OCI-LY7 (cell line): Measurements from ENCODE around the gene CNTN4. TPM values are rescaled to one million over a fixed set of nuclear protein-coding genes. Genes with fewer than 3 reads are reported as not detected.

Experiments used
- BruUV-seq: library from RNA; stranded (reverse); fragments of 400-500 nt; replicated peaks from 2 replicates; lab custom pipeline; 2021; lab: Mats Ljungman, UMichigan
- CTCF ChIA-PET: fragments of 300-600 bp; sonication (Branson Sonifier 250); formaldehyde crosslinking; loops from one replicate; lab custom pipeline; 2022; ENCODE audit warnings: antibody characterized with exemption; ENCODE audit not compliant: unreplicated experiment; lab: Charles Lee
- POLR2A ChIA-PET: fragments of 300-600 bp; sonication (Branson Sonifier 250); formaldehyde crosslinking; loops from one replicate; lab custom pipeline; 2022; ENCODE audit warnings: antibody characterized with exemption; lab: Charles Lee
- DNase-seq: peaks from one replicate; pipeline ENCODE4 v3.0.0-alpha.2; 2015; ENCODE audit warnings: low spot score
- H2AFZ ChIP-seq: fragments of 200-600 bp; sonication (generic), shearing (Covaris generic); 2 replicates; pipeline ENCODE4 v1.6.1; 2014; ENCODE audit warnings: mild to moderate bottlenecking, antibody characterized with exemption, low read length, moderate library complexity
- H3K27ac ChIP-seq: fragments of 200-600 bp; sonication (generic); 2 replicates; pipeline ENCODE4 v1.5.1; 2014; ENCODE audit warnings: mixed run types, low read depth, mild to moderate bottlenecking, moderate library complexity, low read length, inconsistent platforms; ENCODE audit not compliant: poor library complexity, severe bottlenecking
- H3K36me3 ChIP-seq: fragments of 200-600 bp; sonication (generic); 2 replicates; pipeline ENCODE4 v1.6.1; 2014; ENCODE audit warnings: mild to moderate bottlenecking, antibody characterized with exemption, low read length, moderate library complexity, mixed read lengths; ENCODE audit not compliant: insufficient read depth
- H3K4me1 ChIP-seq: fragments of 200-600 bp; sonication (generic); 2 replicates; pipeline ENCODE4 v1.5.1; 2014; ENCODE audit warnings: mild to moderate bottlenecking, low read length; ENCODE audit not compliant: insufficient read depth, poor library complexity, severe bottlenecking
- H3K4me2 ChIP-seq: fragments of 200-600 bp; sonication (generic); 2 replicates; pipeline ENCODE4 v1.6.1; 2014; ENCODE audit warnings: mild to moderate bottlenecking, low read length
- H3K4me3 ChIP-seq: fragments of 200-600 bp; sonication (generic); 2 replicates; pipeline ENCODE4 v1.5.1; 2014; ENCODE audit warnings: mild to moderate bottlenecking, low read depth, low read length; ENCODE audit not compliant: poor library complexity, severe bottlenecking
- H3K79me2 ChIP-seq: fragments of 200-600 bp; sonication (generic); 2 replicates; pipeline ENCODE4 v1.6.1; 2016; ENCODE audit warnings: low read depth, mild to moderate bottlenecking, low read length, moderate library complexity, mixed read lengths; ENCODE audit not compliant: insufficient read depth
- H3K9me2 ChIP-seq: fragments of 200-600 bp; sonication (generic); 2 replicates; pipeline ENCODE4 v1.6.1; 2016; ENCODE audit warnings: mild to moderate bottlenecking, low read length, mixed read lengths; ENCODE audit not compliant: insufficient read depth
- H3K9me3 ChIP-seq: fragments of 200-600 bp; sonication (generic); 2 replicates; pipeline ENCODE4 v1.6.1; 2014; ENCODE audit warnings: mild to moderate bottlenecking, mixed run types, low read length, mixed read lengths
- H4K20me1 ChIP-seq: fragments of 200-600 bp; sonication (generic); 2 replicates; pipeline ENCODE4 v1.6.1; 2014; ENCODE audit warnings: mild to moderate bottlenecking, antibody characterized with exemption, low read length, moderate library complexity, mixed read lengths; ENCODE audit not compliant: insufficient read depth
- EZH2phosphoT487 ChIP-seq: fragments of 200-600 bp; sonication (generic); IDR thresholded peaks from 2 replicates; pipeline ENCODE4 v1.6.1; 2018; ENCODE audit warnings: low read depth, borderline replicate concordance, mild to moderate bottlenecking, mixed run types, antibody characterized with exemption, low read length, moderate library complexity, mixed read lengths
- intact Hi-C: fragments of 100-400 bp; cut with micrococcal nuclease; formaldehyde crosslinking; loops from one replicate; pipeline ENCODE4 v1.10.0; 2022; ENCODE audit not compliant: unreplicated experiment
- total RNA-seq, 2 experiments: library from RNA; depleted of rRNA in 1 of 2; stranded (reverse); fragments of >200 nt in 1 of 2; shearing (Covaris generic) in 1 of 2; gene quantifications; 2 replicates each; pipeline ENCODE4 v1.2.3, GENCODE V29; 2014 to 2022
- TF ChIP-seq, protein P1 (sequence below): fragments of 200-600 bp; sonication (generic); conservative IDR thresholded peaks from 2 replicates; pipeline ENCODE4 v1.5.1; 2014; ENCODE audit warnings: mild to moderate bottlenecking, antibody characterized with exemption, low read length, moderate library complexity, mixed read lengths

The CNTN4 gene
- total RNA-seq, 2 experiments from 2014 or later, result not detected

DNA sequence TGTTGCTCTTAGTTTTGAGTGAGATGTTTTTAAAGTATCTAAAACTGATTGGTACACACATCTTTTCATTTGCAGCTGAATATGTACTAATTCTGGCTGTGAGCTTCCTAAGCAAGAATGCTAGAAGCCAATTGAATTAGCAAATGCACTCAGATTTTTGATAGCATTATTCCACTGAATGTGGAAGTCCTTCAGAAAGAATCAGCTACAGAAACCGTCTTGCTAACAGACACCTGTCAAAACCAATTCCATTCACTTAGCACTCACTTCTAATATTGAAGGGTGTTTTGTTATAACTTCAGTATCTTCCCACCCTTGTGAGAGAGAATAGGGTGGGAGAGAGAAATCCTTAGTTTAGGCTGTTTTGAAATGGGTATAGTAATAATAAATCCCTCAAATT, 693.8 kb downstream of the CNTN4 start:
- no peaks in the 10 kb centered on the region for H3K4me1 ChIP-seq
- BruUV-seq, result no TSS peak
- H4K20me1 ChIP-seq, result no peaks in the 10 kb centered on the region
- POLR2A ChIA-PET, result interaction anchor here (1.3 kb wide), 1 partner anchor 8 kb away, joined by 3 read pairs; no protein-coding TSS in a partner anchor
- no peaks in the 10 kb centered on the region for H3K9me3 ChIP-seq
- no peak for TF ChIP-seq EZH2phosphoT487
- TF ChIP-seq, protein P1, sequence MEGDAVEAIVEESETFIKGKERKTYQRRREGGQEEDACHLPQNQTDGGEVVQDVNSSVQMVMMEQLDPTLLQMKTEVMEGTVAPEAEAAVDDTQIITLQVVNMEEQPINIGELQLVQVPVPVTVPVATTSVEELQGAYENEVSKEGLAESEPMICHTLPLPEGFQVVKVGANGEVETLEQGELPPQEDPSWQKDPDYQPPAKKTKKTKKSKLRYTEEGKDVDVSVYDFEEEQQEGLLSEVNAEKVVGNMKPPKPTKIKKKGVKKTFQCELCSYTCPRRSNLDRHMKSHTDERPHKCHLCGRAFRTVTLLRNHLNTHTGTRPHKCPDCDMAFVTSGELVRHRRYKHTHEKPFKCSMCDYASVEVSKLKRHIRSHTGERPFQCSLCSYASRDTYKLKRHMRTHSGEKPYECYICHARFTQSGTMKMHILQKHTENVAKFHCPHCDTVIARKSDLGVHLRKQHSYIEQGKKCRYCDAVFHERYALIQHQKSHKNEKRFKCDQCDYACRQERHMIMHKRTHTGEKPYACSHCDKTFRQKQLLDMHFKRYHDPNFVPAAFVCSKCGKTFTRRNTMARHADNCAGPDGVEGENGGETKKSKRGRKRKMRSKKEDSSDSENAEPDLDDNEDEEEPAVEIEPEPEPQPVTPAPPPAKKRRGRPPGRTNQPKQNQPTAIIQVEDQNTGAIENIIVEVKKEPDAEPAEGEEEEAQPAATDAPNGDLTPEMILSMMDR, result no peak
- no peak overlapping the region for H2AFZ ChIP-seq
- H3K4me3 ChIP-seq, result no peak overlapping the region
- H3K9me2 ChIP-seq, result no peaks in the 10 kb centered on the region
- H3K4me2 ChIP-seq, result no peak overlapping the region
- no peaks in the 10 kb centered on the region for H3K36me3 ChIP-seq
- DNase-seq, result no peak
- H3K79me2 ChIP-seq, result no peaks in the 10 kb centered on the region
- CTCF ChIA-PET, result no interaction called here
- H3K27ac ChIP-seq, result no peak overlapping the region
- intact Hi-C loops, result no loop called here

DNA sequence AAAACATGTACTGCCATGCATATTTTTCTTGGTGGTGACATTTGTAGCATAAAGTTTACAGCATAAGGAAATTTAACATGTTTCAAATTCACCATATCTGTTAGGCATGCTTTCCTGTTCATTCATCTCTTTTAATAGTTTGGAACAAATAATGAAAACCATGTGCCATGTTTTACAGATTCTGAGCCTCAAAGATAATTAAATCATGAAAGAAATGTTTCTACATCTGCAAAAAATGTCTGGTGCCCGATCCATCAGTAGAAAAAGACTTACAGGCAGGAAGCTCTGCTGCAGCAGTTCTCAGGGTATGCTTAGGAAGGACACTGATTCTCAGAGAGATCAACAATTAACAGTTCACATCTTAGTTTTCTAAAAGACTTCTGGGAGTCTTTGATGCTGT, 695.3 kb downstream of the CNTN4 start:
- no peak overlapping the region for H3K4me2 ChIP-seq
- no TSS peak for BruUV-seq

GRCh38 chr3:2802429-2802828, 703.8 kb downstream of the CNTN4 start:
- no peaks in the 10 kb centered on the region for H3K36me3 ChIP-seq
- H4K20me1 ChIP-seq, result no peaks in the 10 kb centered on the region
- no TSS peak for BruUV-seq
- no peak overlapping the region for H3K4me2 ChIP-seq
- no peak overlapping the region for H3K4me3 ChIP-seq
- no peak for DNase-seq
- no peak overlapping the region for H2AFZ ChIP-seq
- H3K9me3 ChIP-seq, result no peaks in the 10 kb centered on the region
- ChIA-PET CTCF (no interaction called here), POLR2A (no interaction called here)
- no peaks in the 10 kb centered on the region for H3K9me2 ChIP-seq
- TF ChIP-seq, protein P1, result no peak
- no peak for TF ChIP-seq EZH2phosphoT487
- no peaks in the 10 kb centered on the region for H3K4me1 ChIP-seq
- no peaks in the 10 kb centered on the region for H3K79me2 ChIP-seq
- intact Hi-C loops, result no loop called here
- no peak overlapping the region for H3K27ac ChIP-seq

More for the DNA sequence above, 695.3 kb downstream of the CNTN4 start:
- Histone ChIP-seq H3K36me3 (no peaks in the 10 kb centered on the region), H2AFZ (peak overlapping the region; percentile 33; the same call in 1 of the 2 replicates), H4K20me1 (no peaks in the 10 kb centered on the region), H3K79me2 (no peaks in the 10 kb centered on the region), H3K4me1 (no peaks in the 10 kb centered on the region), H3K9me2 (no peaks in the 10 kb centered on the region), H3K4me3 (no peak overlapping the region), H3K9me3 (no peaks in the 10 kb centered on the region), H3K27ac (no peak overlapping the region)
- intact Hi-C loops, result no loop called here
- DNase-seq, result no peak
- ChIA-PET CTCF (no interaction called here), POLR2A (no interaction called here)
- no peak for TF ChIP-seq EZH2phosphoT487
- TF ChIP-seq, protein P1, result no peak
